HEK293 (cell line): ENCODE data around the gene RNF34.

Experiments
- CTCF ChIA-PET: fragments of 350-600 bp; formaldehyde crosslinking; extraction: SDS; loops from one replicate; lab custom pipeline; 2021; ENCODE audit warnings: antibody characterized with exemption; lab: Yijun Ruan, JAX
- POLR2A ChIA-PET: fragments of 300-600 bp; formaldehyde crosslinking; extraction: SDS; loops from one replicate; lab custom pipeline; 2020; ENCODE audit warnings: antibody characterized with exemption, inconsistent platforms; lab: Yijun Ruan, JAX
- H3K27ac ChIP-seq: fragments of 200-500 bp; sonication (Bioruptor generic); 2 replicates; pipeline ENCODE4 v1.5.1; 2014; ENCODE audit warnings: low read depth, low read length, control low read depth, inconsistent platforms; ENCODE audit errors: extremely low read depth
- H3K36me3 ChIP-seq, 2 experiments: fragments of 200-500 bp in 1 of 2; sonication (Bioruptor generic) in 1 of 2; 1 replicate in 1 of 2; 2 replicates in 1 of 2; pipeline ENCODE4 v1.5.1; 2014 to 2017; ENCODE audit warnings: inconsistent platforms in 2 of 2, low read length in 2 of 2; ENCODE audit not compliant: control insufficient read depth in 2 of 2, insufficient read depth in 1 of 2
- H3K4me1 ChIP-seq: fragments of 200-500 bp; sonication (Bioruptor generic); 2 replicates; pipeline ENCODE4 v1.5.1; 2014; ENCODE audit warnings: mild to moderate bottlenecking, low read length, inconsistent platforms; ENCODE audit not compliant: control insufficient read depth, insufficient read depth
- H3K4me3 ChIP-seq: 2 replicates; pipeline ENCODE4 v1.5.1; 2011; ENCODE audit warnings: low read depth, mild to moderate bottlenecking, control low read depth, low read length, moderate library complexity
- H3K9me3 ChIP-seq: fragments of 200-500 bp; sonication (Bioruptor generic); 2 replicates; pipeline ENCODE4 v1.5.1; 2014; ENCODE audit warnings: low read depth, low read length, inconsistent platforms; ENCODE audit not compliant: control insufficient read depth, insufficient read depth
- KLF7 ChIP-seq: fragments of 450-650 bp; formaldehyde crosslinking; IDR thresholded peaks from 2 replicates; pipeline ENCODE4 v1.5.1; 2016; ENCODE audit warnings: missing biosample characterization, missing genetic modification characterization, borderline replicate concordance
- OVOL3 ChIP-seq: fragments of 450-650 bp; formaldehyde crosslinking; IDR thresholded peaks from 2 replicates; pipeline ENCODE4 v1.5.1; 2016; ENCODE audit warnings: missing biosample characterization, missing genetic modification characterization
- ZNF239 ChIP-seq: fragments of 450-650 bp; formaldehyde crosslinking; IDR thresholded peaks from 2 replicates; pipeline ENCODE4 v1.5.1; 2016; ENCODE audit warnings: missing biosample characterization, missing genetic modification characterization
- ZNF302 ChIP-seq: fragments of 450-650 bp; formaldehyde crosslinking; IDR thresholded peaks from 2 replicates; pipeline ENCODE4 v1.5.1; 2016; ENCODE audit warnings: missing biosample characterization, missing genetic modification characterization, low read depth
- ZNF558 ChIP-seq: fragments of 450-650 bp; formaldehyde crosslinking; IDR thresholded peaks from 2 replicates; pipeline ENCODE4 v1.5.1; 2016; ENCODE audit warnings: missing biosample characterization, missing genetic modification characterization
- ZNF596 ChIP-seq: fragments of 450-650 bp; IDR thresholded peaks from 2 replicates; pipeline ENCODE4 v1.5.0; 2018; ENCODE audit warnings: missing biosample characterization, mild to moderate bottlenecking, missing genetic modification characterization, moderate library complexity
- TF ChIP-seq, protein P1 (sequence below): fragments of 450-650 bp; formaldehyde crosslinking; IDR thresholded peaks from 2 replicates; pipeline ENCODE4 v1.5.1; 2016; ENCODE audit warnings: missing biosample characterization, missing genetic modification characterization
- TF ChIP-seq, protein P2 (sequence below): fragments of 450-650 bp; formaldehyde crosslinking; IDR thresholded peaks from 2 replicates; pipeline ENCODE4 v1.5.1; 2016; ENCODE audit warnings: missing biosample characterization, missing genetic modification characterization
- TF ChIP-seq, protein P3 (sequence below): fragments of 450-650 bp; formaldehyde crosslinking; IDR thresholded peaks from 2 replicates; pipeline ENCODE4 v1.5.1; 2016; ENCODE audit warnings: missing biosample characterization, missing genetic modification characterization
- TF ChIP-seq, protein P4 (sequence below): fragments of 450-650 bp; formaldehyde crosslinking; conservative IDR thresholded peaks from 2 replicates; pipeline ENCODE4 v1.5.1; 2016; ENCODE audit warnings: low read depth, missing biosample characterization, missing genetic modification characterization

RNF34 gene

GRCh38 chr12:121440768-121441167 lies 40.9 kb downstream of the RNF34 start (continued):
- no peak for TF ChIP-seq ZNF302 (tag by site-specific recombination)
- TF ChIP-seq, protein P1, sequence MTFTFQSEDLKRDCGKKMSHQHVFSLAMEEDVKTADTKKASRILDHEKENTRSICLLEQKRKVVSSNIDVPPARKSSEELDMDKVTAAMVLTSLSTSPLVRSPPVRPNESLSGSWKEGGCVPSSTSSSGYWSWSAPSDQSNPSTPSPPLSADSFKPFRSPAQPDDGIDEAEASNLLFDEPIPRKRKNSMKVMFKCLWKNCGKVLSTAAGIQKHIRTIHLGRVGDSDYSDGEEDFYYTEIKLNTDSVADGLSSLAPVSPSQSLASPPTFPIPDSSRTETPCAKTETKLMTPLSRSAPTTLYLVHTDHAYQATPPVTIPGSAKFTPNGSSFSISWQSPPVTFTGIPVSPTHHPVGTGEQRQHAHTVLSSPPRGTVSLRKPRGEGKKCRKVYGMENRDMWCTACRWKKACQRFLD (tag by site-specific recombination), result no peak
- TF ChIP-seq, all 188 proteins: peak for 0

GRCh38 chr12:121441555-121441954 lies 41.6 kb downstream of the RNF34 start:
- H3K4me1 ChIP-seq, result no peaks in the 10 kb centered on the region
- no peak overlapping the region for H3K4me3 ChIP-seq
- ChIA-PET CTCF (interaction anchor here (0.6 to 4.6 kb wide), 14 partner anchors 11 to 782 kb away, joined by 3 to 58 read pairs (median 4); no protein-coding TSS in a partner anchor), POLR2A (interaction anchor here (0.8 kb wide), 1 partner anchor 22 kb away, joined by 3 read pairs; no protein-coding TSS in a partner anchor)
- peaks cover 22 to 78% of the 10 kb centered on the region in 2 experiments for H3K36me3 ChIP-seq
- no peak overlapping the region for H3K27ac ChIP-seq
- TF ChIP-seq, protein P2, sequence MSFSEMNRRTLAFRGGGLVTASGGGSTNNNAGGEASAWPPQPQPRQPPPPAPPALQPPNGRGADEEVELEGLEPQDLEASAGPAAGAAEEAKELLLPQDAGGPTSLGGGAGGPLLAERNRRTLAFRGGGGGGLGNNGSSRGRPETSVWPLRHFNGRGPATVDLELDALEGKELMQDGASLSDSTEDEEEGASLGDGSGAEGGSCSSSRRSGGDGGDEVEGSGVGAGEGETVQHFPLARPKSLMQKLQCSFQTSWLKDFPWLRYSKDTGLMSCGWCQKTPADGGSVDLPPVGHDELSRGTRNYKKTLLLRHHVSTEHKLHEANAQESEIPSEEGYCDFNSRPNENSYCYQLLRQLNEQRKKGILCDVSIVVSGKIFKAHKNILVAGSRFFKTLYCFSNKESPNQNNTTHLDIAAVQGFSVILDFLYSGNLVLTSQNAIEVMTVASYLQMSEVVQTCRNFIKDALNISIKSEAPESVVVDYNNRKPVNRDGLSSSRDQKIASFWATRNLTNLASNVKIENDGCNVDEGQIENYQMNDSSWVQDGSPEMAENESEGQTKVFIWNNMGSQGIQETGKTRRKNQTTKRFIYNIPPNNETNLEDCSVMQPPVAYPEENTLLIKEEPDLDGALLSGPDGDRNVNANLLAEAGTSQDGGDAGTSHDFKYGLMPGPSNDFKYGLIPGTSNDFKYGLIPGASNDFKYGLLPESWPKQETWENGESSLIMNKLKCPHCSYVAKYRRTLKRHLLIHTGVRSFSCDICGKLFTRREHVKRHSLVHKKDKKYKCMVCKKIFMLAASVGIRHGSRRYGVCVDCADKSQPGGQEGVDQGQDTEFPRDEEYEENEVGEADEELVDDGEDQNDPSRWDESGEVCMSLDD (tag by site-specific recombination), result no peak
- TF ChIP-seq, protein P3, sequence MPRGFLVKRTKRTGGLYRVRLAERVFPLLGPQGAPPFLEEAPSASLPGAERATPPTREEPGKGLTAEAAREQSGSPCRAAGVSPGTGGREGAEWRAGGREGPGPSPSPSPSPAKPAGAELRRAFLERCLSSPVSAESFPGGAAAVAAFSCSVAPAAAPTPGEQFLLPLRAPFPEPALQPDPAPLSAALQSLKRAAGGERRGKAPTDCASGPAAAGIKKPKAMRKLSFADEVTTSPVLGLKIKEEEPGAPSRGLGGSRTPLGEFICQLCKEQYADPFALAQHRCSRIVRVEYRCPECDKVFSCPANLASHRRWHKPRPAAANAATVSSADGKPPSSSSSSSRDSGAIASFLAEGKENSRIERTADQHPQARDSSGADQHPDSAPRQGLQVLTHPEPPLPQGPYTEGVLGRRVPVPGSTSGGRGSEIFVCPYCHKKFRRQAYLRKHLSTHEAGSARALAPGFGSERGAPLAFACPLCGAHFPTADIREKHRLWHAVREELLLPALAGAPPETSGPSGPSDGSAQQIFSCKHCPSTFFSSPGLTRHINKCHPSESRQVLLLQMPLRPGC (tag by site-specific recombination), result no peak
- TF ChIP-seq, protein P4, sequence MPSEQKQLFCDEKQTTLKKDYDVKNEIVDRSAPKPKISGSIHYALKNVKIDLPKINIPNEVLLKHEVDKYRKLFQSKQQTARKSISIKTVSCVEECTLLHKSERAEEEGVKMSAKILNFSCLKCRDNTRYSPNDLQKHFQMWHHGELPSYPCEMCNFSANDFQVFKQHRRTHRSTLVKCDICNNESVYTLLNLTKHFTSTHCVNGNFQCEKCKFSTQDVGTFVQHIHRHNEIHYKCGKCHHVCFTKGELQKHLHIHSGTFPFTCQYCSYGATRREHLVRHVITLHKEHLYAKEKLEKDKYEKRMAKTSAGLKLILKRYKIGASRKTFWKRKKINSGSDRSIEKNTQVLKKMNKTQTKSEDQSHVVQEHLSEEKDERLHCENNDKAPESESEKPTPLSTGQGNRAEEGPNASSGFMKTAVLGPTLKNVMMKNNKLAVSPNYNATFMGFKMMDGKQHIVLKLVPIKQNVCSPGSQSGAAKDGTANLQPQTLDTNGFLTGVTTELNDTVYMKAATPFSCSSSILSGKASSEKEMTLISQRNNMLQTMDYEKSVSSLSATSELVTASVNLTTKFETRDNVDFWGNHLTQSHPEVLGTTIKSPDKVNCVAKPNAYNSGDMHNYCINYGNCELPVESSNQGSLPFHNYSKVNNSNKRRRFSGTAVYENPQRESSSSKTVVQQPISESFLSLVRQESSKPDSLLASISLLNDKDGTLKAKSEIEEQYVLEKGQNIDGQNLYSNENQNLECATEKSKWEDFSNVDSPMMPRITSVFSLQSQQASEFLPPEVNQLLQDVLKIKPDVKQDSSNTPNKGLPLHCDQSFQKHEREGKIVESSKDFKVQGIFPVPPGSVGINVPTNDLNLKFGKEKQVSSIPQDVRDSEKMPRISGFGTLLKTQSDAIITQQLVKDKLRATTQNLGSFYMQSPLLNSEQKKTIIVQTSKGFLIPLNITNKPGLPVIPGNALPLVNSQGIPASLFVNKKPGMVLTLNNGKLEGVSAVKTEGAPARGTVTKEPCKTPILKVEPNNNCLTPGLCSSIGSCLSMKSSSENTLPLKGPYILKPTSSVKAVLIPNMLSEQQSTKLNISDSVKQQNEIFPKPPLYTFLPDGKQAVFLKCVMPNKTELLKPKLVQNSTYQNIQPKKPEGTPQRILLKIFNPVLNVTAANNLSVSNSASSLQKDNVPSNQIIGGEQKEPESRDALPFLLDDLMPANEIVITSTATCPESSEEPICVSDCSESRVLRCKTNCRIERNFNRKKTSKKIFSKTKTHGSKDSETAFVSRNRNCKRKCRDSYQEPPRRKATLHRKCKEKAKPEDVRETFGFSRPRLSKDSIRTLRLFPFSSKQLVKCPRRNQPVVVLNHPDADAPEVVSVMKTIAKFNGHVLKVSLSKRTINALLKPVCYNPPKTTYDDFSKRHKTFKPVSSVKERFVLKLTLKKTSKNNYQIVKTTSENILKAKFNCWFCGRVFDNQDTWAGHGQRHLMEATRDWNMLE, result no peak
- TF ChIP-seq OVOL3 (tag by site-specific recombination) (no peak), ZNF596 (tag by site-specific recombination) (no peak), ZNF558 (tag by site-specific recombination) (no peak), KLF7 (tag by site-specific recombination) (no peak), ZNF239 (tag by site-specific recombination) (no peak)
- no peaks in the 10 kb centered on the region for H3K9me3 ChIP-seq
